NCI-H748 treated with DMSO at 0.1 percent for 48 hours (cell line): ENCODE results near the gene GUCA2A.
A peak's percentile ranks its signal among the peaks of the same experiment; 100 is the strongest.

ENCODE experiments used
- DNase-seq: peaks from one replicate; lab custom pipeline; 2025; lab: John Stamatoyannopoulos, UW

Gene GUCA2A

GRCh38 chr1:42153624-42154023, 10.9 kb downstream of the GUCA2A start:
- DNase-seq: no peak

- no peak for DNase-seq
These were observed 11.5 kb downstream of the GUCA2A start, which contains the start of gene GUCA2B for GRCh38 chr1:42152907-42153600. GUCA2B (plus strand) TSS chr1:42153410; CDS start chr1:42153451, 41 bp downstream.

- DNase-seq: no peak
These were observed 12.4 kb downstream of the GUCA2A start for GRCh38 chr1:42152119-42152518.

GRCh38 chr1:42150651-42151050, 13.9 kb downstream of the GUCA2A start:
- no peak for DNase-seq

GRCh38 chr1:42148166-42148565, 16.4 kb downstream of the GUCA2A start:
- DNase-seq: no peak

- peak; percentile 100 for DNase-seq
These were observed 17.8 kb downstream of the GUCA2A start for GRCh38 chr1:42146626-42147320.

- DNase-seq: no peak
These were observed 18.6 kb downstream of the GUCA2A start for GRCh38 chr1:42145764-42146625.

- DNase-seq: no peak
These were observed 19.2 kb downstream of the GUCA2A start for GRCh38 chr1:42145389-42145716.

- no peak for DNase-seq
These were observed 19.7 kb downstream of the GUCA2A start for GRCh38 chr1:42144711-42145388.

- DNase-seq: no peak
These were observed 20.4 kb downstream of the GUCA2A start for GRCh38 chr1:42143896-42144710.

- DNase-seq: peak; percentile 55
These were observed 21.5 kb downstream of the GUCA2A start for GRCh38 chr1:42142894-42143675.

- DNase-seq: no peak
These were observed 22.6 kb downstream of the GUCA2A start for GRCh38 chr1:42141978-42142377.

GRCh38 chr1:42140191-42140590, 24.4 kb downstream of the GUCA2A start:
- no peak for DNase-seq

GRCh38 chr1:42139444-42139843, 25.1 kb downstream of the GUCA2A start:
- no peak for DNase-seq

- DNase-seq: no peak
These were observed 26.0 kb downstream of the GUCA2A start for GRCh38 chr1:42138586-42138985.

- DNase-seq: no peak
These were observed 26.8 kb downstream of the GUCA2A start for GRCh38 chr1:42137766-42138165.

GRCh38 chr1:42136466-42136865, 28.1 kb downstream of the GUCA2A start:
- no peak for DNase-seq

GRCh38 chr1:42135426-42135825, 29.1 kb downstream of the GUCA2A start:
- no peak for DNase-seq

- no peak for DNase-seq
These were observed 30.6 kb downstream of the GUCA2A start for GRCh38 chr1:42133809-42134526.

- no peak for DNase-seq
These were observed 31.2 kb downstream of the GUCA2A start for GRCh38 chr1:42133390-42133789.
